HEK293 (cell line): ENCODE results near the gene FES.

ENCODE experiments used
- CTCF ChIA-PET: fragments of 350-600 bp; formaldehyde crosslinking; extraction: SDS; loops from one replicate; lab custom pipeline; 2021; ENCODE audit warnings: antibody characterized with exemption; lab: Yijun Ruan, JAX
- POLR2A ChIA-PET: fragments of 300-600 bp; formaldehyde crosslinking; extraction: SDS; loops from one replicate; lab custom pipeline; 2020; ENCODE audit warnings: antibody characterized with exemption, inconsistent platforms; lab: Yijun Ruan, JAX
- H3K27ac ChIP-seq: fragments of 200-500 bp; sonication (Bioruptor generic); 2 replicates; pipeline ENCODE4 v1.5.1; 2014; ENCODE audit warnings: low read depth, low read length, control low read depth, inconsistent platforms; ENCODE audit errors: extremely low read depth
- H3K36me3 ChIP-seq, 2 experiments: fragments of 200-500 bp in 1 of 2; sonication (Bioruptor generic) in 1 of 2; 1 replicate in 1 of 2; 2 replicates in 1 of 2; pipeline ENCODE4 v1.5.1; 2014 to 2017; ENCODE audit warnings: inconsistent platforms in 2 of 2, low read length in 2 of 2; ENCODE audit not compliant: control insufficient read depth in 2 of 2, insufficient read depth in 1 of 2
- H3K4me1 ChIP-seq: fragments of 200-500 bp; sonication (Bioruptor generic); 2 replicates; pipeline ENCODE4 v1.5.1; 2014; ENCODE audit warnings: mild to moderate bottlenecking, low read length, inconsistent platforms; ENCODE audit not compliant: control insufficient read depth, insufficient read depth
- H3K4me3 ChIP-seq: 2 replicates; pipeline ENCODE4 v1.5.1; 2011; ENCODE audit warnings: low read depth, mild to moderate bottlenecking, control low read depth, low read length, moderate library complexity
- H3K9me3 ChIP-seq: fragments of 200-500 bp; sonication (Bioruptor generic); 2 replicates; pipeline ENCODE4 v1.5.1; 2014; ENCODE audit warnings: low read depth, low read length, inconsistent platforms; ENCODE audit not compliant: control insufficient read depth, insufficient read depth
- GLIS1 ChIP-seq: fragments of 450-650 bp; formaldehyde crosslinking; IDR thresholded peaks from 2 replicates; pipeline ENCODE4 v1.5.1; 2016; ENCODE audit warnings: missing biosample characterization, missing genetic modification characterization
- HOXD13 ChIP-seq: sonication (generic); formaldehyde crosslinking; IDR thresholded peaks from 2 replicates; pipeline ENCODE4 v1.8.0; 2022; ENCODE audit warnings: missing genetic modification reagents, borderline replicate concordance
- KLF8 ChIP-seq: fragments of 450-650 bp; formaldehyde crosslinking; IDR thresholded peaks from 2 replicates; pipeline ENCODE4 v1.5.1; 2016; ENCODE audit warnings: missing biosample characterization, missing genetic modification characterization
- PRDM1 ChIP-seq: fragments of 450-650 bp; formaldehyde crosslinking; IDR thresholded peaks from 2 replicates; pipeline ENCODE4; 2016; ENCODE audit warnings: missing biosample characterization, missing genetic modification characterization
- SP3 ChIP-seq: fragments of 450-650 bp; formaldehyde crosslinking; IDR thresholded peaks from 2 replicates; pipeline ENCODE4 v1.5.1; 2016; ENCODE audit warnings: missing biosample characterization, missing genetic modification characterization
- SP7 ChIP-seq: fragments of 450-650 bp; formaldehyde crosslinking; IDR thresholded peaks from 2 replicates; pipeline ENCODE4 v1.5.1; 2016; ENCODE audit warnings: missing biosample characterization, missing genetic modification characterization
- ZBTB17 ChIP-seq: fragments of 450-650 bp; formaldehyde crosslinking; IDR thresholded peaks from 2 replicates; pipeline ENCODE4 v1.5.1; 2016; ENCODE audit warnings: missing biosample characterization, missing genetic modification characterization
- ZNF138 ChIP-seq: fragments of 450-650 bp; formaldehyde crosslinking; IDR thresholded peaks from 2 replicates; pipeline ENCODE4 v1.5.1; 2016; ENCODE audit warnings: missing biosample characterization, missing genetic modification characterization, borderline replicate concordance
- ZNF157 ChIP-seq: fragments of 450-650 bp; formaldehyde crosslinking; IDR thresholded peaks from 2 replicates; pipeline ENCODE4 v1.5.1; 2016; ENCODE audit warnings: missing biosample characterization, missing genetic modification characterization
- ZNF423 ChIP-seq: fragments of 450-650 bp; formaldehyde crosslinking; IDR thresholded peaks from 2 replicates; pipeline ENCODE4 v1.5.1; 2016; ENCODE audit warnings: missing biosample characterization, missing genetic modification characterization
- ZNF501 ChIP-seq: fragments of 450-650 bp; formaldehyde crosslinking; IDR thresholded peaks from 2 replicates; pipeline ENCODE4 v1.5.1; 2016; ENCODE audit warnings: missing biosample characterization, missing genetic modification characterization
- ZNF791 ChIP-seq: fragments of 450-650 bp; formaldehyde crosslinking; IDR thresholded peaks from 2 replicates; pipeline ENCODE4 v1.5.1; 2016; ENCODE audit warnings: missing biosample characterization, missing genetic modification characterization
- TF ChIP-seq, protein P1 (sequence below): fragments of 450-650 bp; formaldehyde crosslinking; IDR thresholded peaks from 2 replicates; pipeline ENCODE4 v1.5.1; 2017; ENCODE audit warnings: missing biosample characterization, missing genetic modification characterization
- TF ChIP-seq, protein P2 (sequence below): fragments of 450-650 bp; formaldehyde crosslinking; IDR thresholded peaks from 2 replicates; pipeline ENCODE4 v1.5.1; 2016; ENCODE audit warnings: missing biosample characterization, missing genetic modification characterization
- TF ChIP-seq, protein P3 (sequence below): fragments of 450-650 bp; formaldehyde crosslinking; IDR thresholded peaks from 2 replicates; pipeline ENCODE4 v1.5.0; 2017; ENCODE audit warnings: missing biosample characterization, missing genetic modification characterization, borderline replicate concordance
- TF ChIP-seq, protein P4 (sequence below): fragments of 450-650 bp; formaldehyde crosslinking; IDR thresholded peaks from 2 replicates; pipeline ENCODE4 v1.5.1; 2016; ENCODE audit warnings: missing biosample characterization, missing genetic modification characterization
- TF ChIP-seq, protein P5 (sequence below): fragments of 450-650 bp; formaldehyde crosslinking; IDR thresholded peaks from 2 replicates; pipeline ENCODE4 v1.5.1; 2016; ENCODE audit warnings: missing biosample characterization, missing genetic modification characterization

Gene FES

DNA sequence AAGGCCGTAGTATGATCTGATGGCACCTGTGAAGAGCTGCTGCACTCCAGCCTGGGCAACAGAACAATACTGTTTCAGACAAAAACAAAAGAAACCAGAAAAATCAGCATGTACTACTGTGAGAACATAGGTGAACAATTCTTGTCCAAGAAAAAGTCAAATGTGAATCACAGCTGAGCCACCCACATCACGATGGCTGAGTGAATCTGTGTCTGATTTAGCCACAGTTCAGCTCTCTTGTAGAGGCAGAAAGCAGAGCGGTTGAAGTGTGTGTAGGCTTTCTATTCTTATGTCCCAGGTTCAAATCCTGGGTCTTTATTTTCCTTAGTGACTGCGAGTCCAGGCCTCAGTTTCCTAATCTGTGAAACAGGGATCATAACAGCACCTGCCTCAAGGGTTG, 20.3 kb upstream of the FES start:
- no peaks in the 10 kb centered on the region for H3K36me3 ChIP-seq
- no peak overlapping the region for H3K4me3 ChIP-seq
- H3K4me1 ChIP-seq, result peaks cover 32% of the 10 kb centered on the region
- POLR2A ChIA-PET, result interaction anchor here (0.6 kb wide), 1 partner anchor 91 kb away, joined by 13 read pairs; no protein-coding TSS in a partner anchor
- CTCF ChIA-PET, result interaction anchor here (1.1 to 1.2 kb wide), 2 partner anchors 22 to 69 kb away, joined by 5 to 8 read pairs; partner anchors contain the start of gene HDDC3
- H3K9me3 ChIP-seq, result no peaks in the 10 kb centered on the region
- TF ChIP-seq, protein P1, sequence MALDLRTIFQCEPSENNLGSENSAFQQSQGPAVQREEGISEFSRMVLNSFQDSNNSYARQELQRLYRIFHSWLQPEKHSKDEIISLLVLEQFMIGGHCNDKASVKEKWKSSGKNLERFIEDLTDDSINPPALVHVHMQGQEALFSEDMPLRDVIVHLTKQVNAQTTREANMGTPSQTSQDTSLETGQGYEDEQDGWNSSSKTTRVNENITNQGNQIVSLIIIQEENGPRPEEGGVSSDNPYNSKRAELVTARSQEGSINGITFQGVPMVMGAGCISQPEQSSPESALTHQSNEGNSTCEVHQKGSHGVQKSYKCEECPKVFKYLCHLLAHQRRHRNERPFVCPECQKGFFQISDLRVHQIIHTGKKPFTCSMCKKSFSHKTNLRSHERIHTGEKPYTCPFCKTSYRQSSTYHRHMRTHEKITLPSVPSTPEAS (tag by site-specific recombination), result no peak
- TF ChIP-seq SP3 (tag by site-specific recombination) (no peak), ZBTB17 (tag by site-specific recombination) (peak; percentile 76; the same call in 1 of the 2 replicates), HOXD13 (CRISPR knock-in tag) (no peak)
- TF ChIP-seq, protein P2, sequence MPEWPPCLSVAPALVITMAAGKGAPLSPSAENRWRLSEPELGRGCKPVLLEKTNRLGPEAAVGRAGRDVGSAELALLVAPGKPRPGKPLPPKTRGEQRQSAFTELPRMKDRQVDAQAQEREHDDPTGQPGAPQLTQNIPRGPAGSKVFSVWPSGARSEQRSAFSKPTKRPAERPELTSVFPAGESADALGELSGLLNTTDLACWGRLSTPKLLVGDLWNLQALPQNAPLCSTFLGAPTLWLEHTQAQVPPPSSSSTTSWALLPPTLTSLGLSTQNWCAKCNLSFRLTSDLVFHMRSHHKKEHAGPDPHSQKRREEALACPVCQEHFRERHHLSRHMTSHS (tag by site-specific recombination), result no peak
- H3K27ac ChIP-seq, result no peak overlapping the region

DNA sequence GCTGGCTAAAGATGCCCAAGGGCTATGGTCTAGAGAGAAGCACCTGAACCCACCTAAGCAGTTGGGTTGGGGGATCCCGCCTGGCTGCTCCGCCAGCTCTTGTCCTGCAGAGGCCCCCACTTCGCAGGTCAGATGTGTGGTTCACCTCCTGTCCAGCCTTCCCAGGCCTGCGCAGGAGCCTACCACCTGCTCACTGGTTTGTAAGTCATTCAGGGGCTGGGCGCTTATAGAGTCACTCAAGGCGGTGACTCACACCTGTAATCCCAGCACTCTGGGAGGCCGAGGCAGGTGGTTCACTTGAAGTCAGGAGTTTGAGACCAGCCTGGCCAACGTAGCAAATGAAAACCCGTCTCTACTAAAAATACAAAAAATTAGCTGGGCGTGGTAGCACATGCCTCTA, 19.8 kb upstream of the FES start:
- H3K27ac ChIP-seq, result no peak overlapping the region
- ChIA-PET CTCF (interaction anchor here (0.7 to 1.2 kb wide), 3 partner anchors 18 to 68 kb away, joined by 3 to 8 read pairs (median 5); partner anchors contain the start of gene HDDC3), POLR2A (interaction anchor here (0.6 kb wide), 1 partner anchor 92 kb away, joined by 13 read pairs; no protein-coding TSS in a partner anchor)
- peaks cover 37% of the 10 kb centered on the region for H3K4me1 ChIP-seq
- H3K4me3 ChIP-seq, result no peak overlapping the region
- H3K36me3 ChIP-seq, result no peaks in the 10 kb centered on the region
- TF ChIP-seq ZNF157 (tag by site-specific recombination) (no peak), GLIS1 (tag by site-specific recombination) (peak; percentile 73)
- H3K9me3 ChIP-seq, result no peaks in the 10 kb centered on the region

DNA sequence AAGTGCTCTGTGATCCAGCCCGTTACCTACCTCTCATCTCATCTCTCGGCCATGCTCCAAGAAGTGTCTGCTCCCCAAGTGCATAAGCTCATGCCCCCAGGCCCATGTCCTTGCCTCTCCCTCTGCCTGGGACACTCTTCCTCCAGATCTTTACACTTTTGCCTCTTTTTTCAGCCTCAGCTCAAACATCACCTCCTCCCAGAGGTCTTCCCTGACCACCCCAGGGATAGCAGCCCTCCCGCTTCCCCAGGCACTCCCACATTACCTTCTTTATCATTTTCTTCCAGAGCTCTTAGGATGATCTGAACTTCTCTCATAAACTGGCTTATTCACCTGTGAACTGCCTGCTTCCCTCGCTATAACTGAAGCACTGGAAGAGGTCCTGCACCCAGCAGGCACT, 18.6 kb upstream of the FES start:
- TF ChIP-seq ZNF138 (no peak), ZNF423 (tag by site-specific recombination) (no peak), ZNF501 (tag by site-specific recombination) (no peak), KLF8 (tag by site-specific recombination) (no peak), PRDM1 (tag by site-specific recombination) (no peak), SP7 (tag by site-specific recombination) (no peak), ZNF791 (tag by site-specific recombination) (no peak)
- TF ChIP-seq, protein P3, sequence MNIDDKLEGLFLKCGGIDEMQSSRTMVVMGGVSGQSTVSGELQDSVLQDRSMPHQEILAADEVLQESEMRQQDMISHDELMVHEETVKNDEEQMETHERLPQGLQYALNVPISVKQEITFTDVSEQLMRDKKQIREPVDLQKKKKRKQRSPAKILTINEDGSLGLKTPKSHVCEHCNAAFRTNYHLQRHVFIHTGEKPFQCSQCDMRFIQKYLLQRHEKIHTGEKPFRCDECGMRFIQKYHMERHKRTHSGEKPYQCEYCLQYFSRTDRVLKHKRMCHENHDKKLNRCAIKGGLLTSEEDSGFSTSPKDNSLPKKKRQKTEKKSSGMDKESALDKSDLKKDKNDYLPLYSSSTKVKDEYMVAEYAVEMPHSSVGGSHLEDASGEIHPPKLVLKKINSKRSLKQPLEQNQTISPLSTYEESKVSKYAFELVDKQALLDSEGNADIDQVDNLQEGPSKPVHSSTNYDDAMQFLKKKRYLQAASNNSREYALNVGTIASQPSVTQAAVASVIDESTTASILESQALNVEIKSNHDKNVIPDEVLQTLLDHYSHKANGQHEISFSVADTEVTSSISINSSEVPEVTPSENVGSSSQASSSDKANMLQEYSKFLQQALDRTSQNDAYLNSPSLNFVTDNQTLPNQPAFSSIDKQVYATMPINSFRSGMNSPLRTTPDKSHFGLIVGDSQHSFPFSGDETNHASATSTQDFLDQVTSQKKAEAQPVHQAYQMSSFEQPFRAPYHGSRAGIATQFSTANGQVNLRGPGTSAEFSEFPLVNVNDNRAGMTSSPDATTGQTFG (tag by site-specific recombination), result no peak
- TF ChIP-seq, protein P4, sequence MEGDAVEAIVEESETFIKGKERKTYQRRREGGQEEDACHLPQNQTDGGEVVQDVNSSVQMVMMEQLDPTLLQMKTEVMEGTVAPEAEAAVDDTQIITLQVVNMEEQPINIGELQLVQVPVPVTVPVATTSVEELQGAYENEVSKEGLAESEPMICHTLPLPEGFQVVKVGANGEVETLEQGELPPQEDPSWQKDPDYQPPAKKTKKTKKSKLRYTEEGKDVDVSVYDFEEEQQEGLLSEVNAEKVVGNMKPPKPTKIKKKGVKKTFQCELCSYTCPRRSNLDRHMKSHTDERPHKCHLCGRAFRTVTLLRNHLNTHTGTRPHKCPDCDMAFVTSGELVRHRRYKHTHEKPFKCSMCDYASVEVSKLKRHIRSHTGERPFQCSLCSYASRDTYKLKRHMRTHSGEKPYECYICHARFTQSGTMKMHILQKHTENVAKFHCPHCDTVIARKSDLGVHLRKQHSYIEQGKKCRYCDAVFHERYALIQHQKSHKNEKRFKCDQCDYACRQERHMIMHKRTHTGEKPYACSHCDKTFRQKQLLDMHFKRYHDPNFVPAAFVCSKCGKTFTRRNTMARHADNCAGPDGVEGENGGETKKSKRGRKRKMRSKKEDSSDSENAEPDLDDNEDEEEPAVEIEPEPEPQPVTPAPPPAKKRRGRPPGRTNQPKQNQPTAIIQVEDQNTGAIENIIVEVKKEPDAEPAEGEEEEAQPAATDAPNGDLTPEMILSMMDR (tag by site-specific recombination), result no peak
- TF ChIP-seq, protein P5, sequence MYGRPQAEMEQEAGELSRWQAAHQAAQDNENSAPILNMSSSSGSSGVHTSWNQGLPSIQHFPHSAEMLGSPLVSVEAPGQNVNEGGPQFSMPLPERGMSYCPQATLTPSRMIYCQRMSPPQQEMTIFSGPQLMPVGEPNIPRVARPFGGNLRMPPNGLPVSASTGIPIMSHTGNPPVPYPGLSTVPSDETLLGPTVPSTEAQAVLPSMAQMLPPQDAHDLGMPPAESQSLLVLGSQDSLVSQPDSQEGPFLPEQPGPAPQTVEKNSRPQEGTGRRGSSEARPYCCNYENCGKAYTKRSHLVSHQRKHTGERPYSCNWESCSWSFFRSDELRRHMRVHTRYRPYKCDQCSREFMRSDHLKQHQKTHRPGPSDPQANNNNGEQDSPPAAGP (tag by site-specific recombination), result no peak
- H3K4me1 ChIP-seq, result peaks cover 42% of the 10 kb centered on the region

More for the DNA sequence above, 18.6 kb upstream of the FES start:
- no peak overlapping the region for H3K4me3 ChIP-seq
- ChIA-PET POLR2A (no interaction called here), CTCF (interaction anchor here (0.7 to 1.1 kb wide), 3 partner anchors 20 to 170 kb away, joined by 3 to 5 read pairs (median 3); no protein-coding TSS in a partner anchor)
- no peaks in the 10 kb centered on the region for H3K9me3 ChIP-seq
- H3K27ac ChIP-seq, result peak overlapping the region; percentile 42; the same call in 1 of the 2 replicates
- no peaks in the 10 kb centered on the region for H3K36me3 ChIP-seq
